Mesendoderm (in vitro differentiated cells): ENCODE measurements around the gene ATP5F1B.

Experiments used
- DNase-seq: peaks from one replicate; pipeline ENCODE4 v3.0.0; 2013
- H2AK5ac ChIP-seq: 2 replicates; pipeline ENCODE4 v1.6.1; 2013; ENCODE audit warnings: low read length, inconsistent platforms
- H2BK120ac ChIP-seq: 2 replicates; pipeline ENCODE4 v1.6.1; 2013; ENCODE audit warnings: low read depth, mild to moderate bottlenecking, low read length, moderate library complexity, mixed read lengths
- H2BK15ac ChIP-seq: replicated peaks from 2 replicates; pipeline ENCODE4 v1.6.1; 2013; ENCODE audit warnings: low read depth, mild to moderate bottlenecking, moderate library complexity
- H2BK5ac ChIP-seq: 2 replicates; pipeline ENCODE4 v1.6.1; 2013; ENCODE audit warnings: low read length, inconsistent platforms
- H3K18ac ChIP-seq: 2 replicates; pipeline ENCODE4 v1.6.1; 2013; ENCODE audit warnings: mild to moderate bottlenecking, low read length, mixed read lengths
- H3K23ac ChIP-seq: one replicate; pipeline ENCODE4 v1.6.1; 2013; ENCODE audit warnings: low read length
- H3K27ac ChIP-seq: 2 replicates; pipeline ENCODE4 v1.5.1; 2013; ENCODE audit warnings: low read depth, mild to moderate bottlenecking, inconsistent platforms, low read length, moderate library complexity
- H3K27me3 ChIP-seq: 2 replicates; pipeline ENCODE4 v1.6.1; 2013; ENCODE audit warnings: low read length, control low read depth, mild to moderate bottlenecking, inconsistent platforms; ENCODE audit not compliant: insufficient read depth, poor library complexity
- H3K36me3 ChIP-seq: 2 replicates; pipeline ENCODE4 v1.6.1; 2013; ENCODE audit warnings: low read length, inconsistent platforms; ENCODE audit not compliant: control insufficient read depth, insufficient read depth
- H3K4ac ChIP-seq: one replicate; pipeline ENCODE4 v1.6.1; 2013; ENCODE audit warnings: low read depth, mild to moderate bottlenecking, low read length, moderate library complexity
- H3K4me1 ChIP-seq: 2 replicates; pipeline ENCODE4 v1.6.1; 2013; ENCODE audit warnings: low read depth, low read length, inconsistent platforms; ENCODE audit not compliant: control insufficient read depth
- H3K4me2 ChIP-seq: 2 replicates; pipeline ENCODE4 v1.6.1; 2013; ENCODE audit warnings: low read length
- H3K4me3 ChIP-seq: 2 replicates; pipeline ENCODE4 v1.5.1; 2013; ENCODE audit warnings: mild to moderate bottlenecking, low read length
- H3K56ac ChIP-seq: one replicate; pipeline ENCODE4 v1.6.1; 2013; ENCODE audit warnings: low read length
- H3K79me1 ChIP-seq: 2 replicates; pipeline ENCODE4 v1.6.1; 2013; ENCODE audit warnings: low read length, inconsistent platforms
- H3K79me2 ChIP-seq: 2 replicates; pipeline ENCODE4 v1.6.1; 2013; ENCODE audit warnings: mild to moderate bottlenecking, low read length; ENCODE audit not compliant: control insufficient read depth, insufficient read depth
- H3K9ac ChIP-seq: 2 replicates; pipeline ENCODE4 v1.6.1; 2013; ENCODE audit warnings: low read length, inconsistent platforms
- H4K5ac ChIP-seq: one replicate; pipeline ENCODE4 v1.6.1; 2013; ENCODE audit warnings: low read length
- H4K8ac ChIP-seq: one replicate; pipeline ENCODE4 v1.6.1; 2013; ENCODE audit warnings: low read depth, mild to moderate bottlenecking, control low read depth, low read length, moderate library complexity
- WGBS: extraction: QIAGEN DNeasy Blood & Tissue Kit; methylation state at CpG from one replicate; pipeline ENCODE4 v1.1.7; 2013; ENCODE audit warnings: low lambda C conversion rate, missing lambda C conversion rate; ENCODE audit not compliant: insufficient coverage; ENCODE audit errors: extremely low coverage; 5-methylcytosine and 5-hydroxymethylcytosine counted together

The ATP5F1B gene

DNA sequence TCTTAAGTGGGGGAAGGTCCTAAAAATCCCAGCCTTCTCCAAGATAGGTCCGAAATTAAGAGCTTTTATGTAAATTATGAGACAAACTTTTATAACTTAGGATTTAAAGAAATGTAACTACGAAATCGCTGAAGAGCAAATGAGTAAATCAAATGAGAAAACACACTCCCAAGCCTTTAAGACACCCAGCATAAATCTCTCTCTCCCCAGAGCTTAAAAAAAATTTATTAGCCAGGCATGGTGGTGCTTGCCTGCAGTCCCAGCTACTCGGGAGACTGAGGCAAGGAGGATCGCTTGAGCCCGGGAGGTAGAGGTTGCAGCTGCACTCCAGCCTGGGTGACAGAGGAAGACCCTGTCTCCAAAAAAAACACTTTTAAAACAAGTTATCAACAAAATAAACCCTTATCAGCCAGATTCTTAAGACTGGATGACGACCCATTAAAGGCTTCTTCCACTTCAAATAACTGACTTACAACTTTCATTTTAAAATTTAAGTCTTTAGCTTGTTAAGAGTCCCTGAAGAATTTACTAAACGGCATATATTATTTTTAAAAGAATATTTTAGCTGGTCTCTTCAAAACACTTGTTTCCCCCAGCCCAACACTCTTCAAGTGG, 39.1 kb upstream of the ATP5F1B start:
- H3K79me2 ChIP-seq = peaks cover 77% of the 10 kb centered on the region
- no peak overlapping the region for H3K4me3 ChIP-seq
- no peaks in the 10 kb centered on the region for H3K27me3 ChIP-seq
- no peak overlapping the region for H3K23ac ChIP-seq
- no peak overlapping the region for H2BK15ac ChIP-seq
- no CpG with 5 or more reads among the region's 8 CpGs for WGBS
- no peak overlapping the region for H2AK5ac ChIP-seq
- no peak overlapping the region for H4K8ac ChIP-seq
- H3K4me1 ChIP-seq = no peaks in the 10 kb centered on the region
- H3K36me3 ChIP-seq = peaks cover 3% of the 10 kb centered on the region
- DNase-seq = no peak
- no peak overlapping the region for H4K5ac ChIP-seq
- no peak overlapping the region for H3K27ac ChIP-seq
- H3K4ac ChIP-seq = no peak overlapping the region
- no peak overlapping the region for H2BK120ac ChIP-seq
- H3K79me1 ChIP-seq = no peaks in the 10 kb centered on the region
- H3K18ac ChIP-seq = no peak overlapping the region
- H3K4me2 ChIP-seq = peak overlapping the region; percentile 24
- no peak overlapping the region for H2BK5ac ChIP-seq
- peak overlapping the region; percentile 62 for H3K56ac ChIP-seq
- H3K9ac ChIP-seq = peak overlapping the region; percentile 61

DNA sequence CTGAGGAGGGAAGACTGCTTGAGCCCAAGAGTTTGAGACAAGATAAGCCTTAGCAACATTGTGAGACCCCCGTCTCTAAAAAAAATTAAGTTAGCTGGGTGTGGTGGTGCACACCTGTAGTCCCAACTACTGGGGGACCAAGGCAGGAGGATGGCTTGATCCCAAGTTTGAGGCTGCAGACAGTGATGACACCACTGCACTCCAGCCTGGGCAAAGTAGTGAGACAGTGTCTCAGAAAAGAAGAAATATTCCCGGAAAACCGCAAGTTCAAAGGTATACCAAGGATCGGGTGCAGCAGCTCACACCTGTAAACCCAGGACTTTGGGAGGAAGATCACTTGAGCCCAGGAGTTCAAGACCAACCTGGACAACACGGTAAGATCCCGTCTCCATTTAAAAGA, 36.5 kb upstream of the ATP5F1B start:
- Histone ChIP-seq H3K56ac (no peak overlapping the region), H3K4me2 (no peak overlapping the region), H3K27me3 (no peaks in the 10 kb centered on the region), H3K79me2 (peaks cover 96% of the 10 kb centered on the region), H3K4ac (no peak overlapping the region), H2BK120ac (no peak overlapping the region), H3K4me3 (no peak overlapping the region), H2AK5ac (no peak overlapping the region), H3K36me3 (peaks cover 3% of the 10 kb centered on the region), H4K8ac (no peak overlapping the region), H2BK5ac (no peak overlapping the region), H3K9ac (no peak overlapping the region), H3K23ac (no peak overlapping the region), H4K5ac (no peak overlapping the region), H3K27ac (no peak overlapping the region), H2BK15ac (no peak overlapping the region), H3K79me1 (peaks cover 4% of the 10 kb centered on the region), H3K4me1 (no peaks in the 10 kb centered on the region), H3K18ac (no peak overlapping the region)
- DNase-seq = no peak
- no CpG with 5 or more reads among the region's 6 CpGs for WGBS

DNA sequence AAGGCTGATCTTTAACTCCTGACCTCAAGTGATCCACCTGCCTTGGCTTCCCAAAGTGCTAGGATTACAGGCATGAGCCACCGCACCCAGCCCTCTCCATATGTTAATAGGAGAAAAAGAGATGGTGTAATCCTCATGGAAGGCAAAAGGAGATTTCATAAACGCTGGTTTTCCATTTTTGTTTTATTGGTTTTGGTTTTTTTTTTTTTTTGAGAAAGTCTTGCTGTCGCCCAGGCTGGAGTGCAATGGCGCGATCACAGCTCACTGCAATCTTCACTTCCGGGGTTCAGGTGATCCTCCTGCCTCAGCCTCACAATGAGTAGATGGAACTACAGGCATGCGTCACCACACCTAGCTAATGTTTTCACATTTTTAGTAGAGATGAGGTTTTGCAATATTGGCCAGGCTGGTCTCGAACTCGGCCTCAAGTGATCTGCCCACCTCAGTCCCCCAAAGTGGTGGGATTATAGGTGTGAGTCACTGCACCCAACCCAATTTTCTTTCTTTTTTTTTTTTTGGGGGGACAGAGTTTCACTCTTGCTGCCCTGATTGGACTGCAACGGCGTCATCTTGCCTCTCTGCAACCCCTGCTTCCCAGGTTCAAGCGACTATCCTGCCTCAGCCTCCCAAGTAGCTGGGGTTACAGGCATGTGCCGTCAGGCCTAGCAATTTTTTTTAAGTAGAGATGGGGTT, 34.2 kb upstream of the ATP5F1B start:
- Histone ChIP-seq H3K4me2 (no peak overlapping the region), H3K23ac (no peak overlapping the region), H2BK15ac (no peak overlapping the region), H3K9ac (no peak overlapping the region), H3K4ac (no peak overlapping the region), H3K36me3 (peaks cover 3% of the 10 kb centered on the region), H3K27me3 (no peaks in the 10 kb centered on the region), H3K79me2 (peaks cover 95% of the 10 kb centered on the region), H3K27ac (no peak overlapping the region), H2BK120ac (no peak overlapping the region), H3K79me1 (peaks cover 4% of the 10 kb centered on the region), H2BK5ac (no peak overlapping the region), H3K18ac (no peak overlapping the region), H3K4me1 (no peaks in the 10 kb centered on the region), H4K5ac (no peak overlapping the region), H3K56ac (no peak overlapping the region), H3K4me3 (no peak overlapping the region), H4K8ac (no peak overlapping the region), H2AK5ac (no peak overlapping the region)
- no peak for DNase-seq
- no CpG with 5 or more reads among the region's 13 CpGs for WGBS

DNA sequence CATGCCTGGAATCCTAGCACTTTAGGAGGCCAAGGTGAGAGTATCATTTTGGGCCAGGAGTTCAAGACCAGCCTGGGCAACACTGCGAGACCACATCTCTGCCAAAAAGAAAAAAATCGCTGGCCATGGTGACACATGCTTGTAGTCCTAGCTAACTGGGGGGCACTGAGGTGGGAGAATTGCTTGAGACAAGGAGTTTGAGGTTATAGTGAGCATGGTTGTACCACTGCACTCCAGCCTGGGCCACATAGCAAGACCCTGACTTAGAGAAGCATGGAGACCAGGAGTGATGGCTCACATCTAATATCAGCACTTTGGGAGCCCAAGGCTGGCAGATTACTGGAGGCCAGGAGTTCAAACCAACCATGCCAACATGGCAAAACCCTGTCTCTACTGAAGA, 33.1 kb upstream of the ATP5F1B start:
- H3K36me3 ChIP-seq = peaks cover 3% of the 10 kb centered on the region
- H3K4me2 ChIP-seq = no peak overlapping the region
- no peak overlapping the region for H3K56ac ChIP-seq
- H2AK5ac ChIP-seq = no peak overlapping the region
- no peak overlapping the region for H2BK15ac ChIP-seq
- H3K79me1 ChIP-seq = peaks cover 4% of the 10 kb centered on the region
- H4K5ac ChIP-seq = no peak overlapping the region
- no CpG with 5 or more reads among the region's 2 CpGs for WGBS
- no peak overlapping the region for H3K4me3 ChIP-seq
- no peak overlapping the region for H3K18ac ChIP-seq
- no peak for DNase-seq
- no peaks in the 10 kb centered on the region for H3K27me3 ChIP-seq
- H2BK120ac ChIP-seq = no peak overlapping the region
- H3K23ac ChIP-seq = no peak overlapping the region
- no peak overlapping the region for H3K9ac ChIP-seq
- peaks cover 89% of the 10 kb centered on the region for H3K79me2 ChIP-seq
- no peak overlapping the region for H4K8ac ChIP-seq
- H3K27ac ChIP-seq = no peak overlapping the region
- no peak overlapping the region for H3K4ac ChIP-seq
- no peak overlapping the region for H2BK5ac ChIP-seq
- H3K4me1 ChIP-seq = no peaks in the 10 kb centered on the region

DNA sequence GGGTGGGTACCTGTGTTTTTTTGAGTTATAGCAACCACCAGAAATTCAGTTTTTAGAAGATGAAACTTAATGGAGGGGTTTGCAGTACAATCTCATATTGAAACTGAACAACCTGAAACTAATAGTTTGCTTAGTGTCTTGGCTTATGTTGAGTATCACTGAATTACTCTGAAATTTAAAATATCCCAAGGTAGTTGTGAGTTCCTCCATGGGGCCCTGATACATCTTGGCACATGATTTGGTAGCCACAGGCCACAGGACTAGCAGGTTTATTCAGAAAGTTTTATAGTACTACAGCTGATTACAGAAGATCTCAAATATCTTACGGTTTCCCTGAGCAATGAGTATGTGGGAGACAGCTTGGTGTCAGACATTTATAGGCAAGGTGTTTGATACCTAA, 31.9 kb upstream of the ATP5F1B start:
- Histone ChIP-seq H3K79me1 (peaks cover 4% of the 10 kb centered on the region), H3K18ac (no peak overlapping the region), H4K8ac (no peak overlapping the region), H3K4me1 (no peaks in the 10 kb centered on the region), H3K4ac (no peak overlapping the region), H4K5ac (no peak overlapping the region), H2BK120ac (no peak overlapping the region), H2BK5ac (no peak overlapping the region), H3K27ac (no peak overlapping the region), H2AK5ac (no peak overlapping the region), H3K56ac (no peak overlapping the region), H3K4me3 (no peak overlapping the region), H2BK15ac (no peak overlapping the region), H3K79me2 (peaks cover 83% of the 10 kb centered on the region), H3K9ac (no peak overlapping the region), H3K36me3 (peaks cover 3% of the 10 kb centered on the region), H3K4me2 (no peak overlapping the region), H3K23ac (no peak overlapping the region), H3K27me3 (no peaks in the 10 kb centered on the region)
- WGBS = no CpG with 5 or more reads among the region's 1 CpG
- no peak for DNase-seq
